GM12878 (cell line): ENCODE measurements around the gene HACD3. TPM values are rescaled to one million over a fixed set of nuclear protein-coding genes. Genes with fewer than 3 reads are reported as not detected.

Experiments used
- BACH1 ChIP-seq: fragments of 450-650 bp; IDR thresholded peaks from 2 replicates; pipeline ENCODE4 v1.6.1; 2017; ENCODE audit warnings: mild to moderate bottlenecking, borderline replicate concordance
- BCL11A ChIP-seq: IDR thresholded peaks from 2 replicates; pipeline ENCODE4 v1.6.1; 2011; ENCODE audit warnings: low read depth, low read length
- BCLAF1 ChIP-seq: fragments of 450-650 bp; IDR thresholded peaks from 2 replicates; pipeline ENCODE4 v1.6.1; 2017; ENCODE audit warnings: antibody characterized with exemption, mild to moderate bottlenecking, moderate library complexity
- BMI1 ChIP-seq: fragments of 450-650 bp; IDR thresholded peaks from 2 replicates; pipeline ENCODE4 v1.6.1; 2016; ENCODE audit warnings: mild to moderate bottlenecking, moderate library complexity, borderline replicate concordance
- BRCA1 ChIP-seq: IDR thresholded peaks from 2 replicates; pipeline ENCODE4 v1.6.1; 2011; ENCODE audit warnings: low read depth, low read length, improper control_type of control experiment
- CBFB ChIP-seq: IDR thresholded peaks from 2 replicates; pipeline ENCODE4 v1.6.1; 2016; ENCODE audit warnings: antibody characterized with exemption, low read depth
- CHD1 ChIP-seq: IDR thresholded peaks from 2 replicates; pipeline ENCODE4 v1.6.1; 2012; ENCODE audit warnings: low read depth, low read length, improper control_type of control experiment
- E4F1 ChIP-seq: fragments of 450-650 bp; IDR thresholded peaks from 2 replicates; pipeline ENCODE4 v1.6.1; 2018; ENCODE audit warnings: borderline replicate concordance, mild to moderate bottlenecking; ENCODE audit not compliant: partially characterized antibody
- ELK1 ChIP-seq: IDR thresholded peaks from 2 replicates; pipeline ENCODE4 v1.6.1; 2012; ENCODE audit warnings: low read depth, low read length, improper control_type of control experiment
- ETV6 ChIP-seq, 2 experiments: fragments of 450-650 bp in 1 of 2; IDR thresholded peaks in 1 of 2; conservative IDR thresholded peaks in 1 of 2; 2 replicates each; pipeline ENCODE4 v1.6.1; 2014; ENCODE audit warnings: antibody characterized with exemption in 1 of 2, borderline replicate concordance in 1 of 2, low read depth in 1 of 2, mild to moderate bottlenecking in 1 of 2, moderate library complexity in 1 of 2
- IKZF2 ChIP-seq, 2 experiments: fragments of 450-650 bp; IDR thresholded peaks; 2 replicates each; pipeline ENCODE4 v1.6.1; 2017; ENCODE audit warnings: mild to moderate bottlenecking in 2 of 2, moderate library complexity in 2 of 2
- NFIC ChIP-seq: IDR thresholded peaks from 2 replicates; pipeline ENCODE4 v1.6.1; 2012; ENCODE audit warnings: low read depth, mild to moderate bottlenecking, inconsistent platforms, low read length, moderate library complexity
- NR2C1 ChIP-seq: fragments of 450-650 bp; IDR thresholded peaks from 2 replicates; pipeline ENCODE4 v1.6.1; 2017; ENCODE audit warnings: antibody characterized with exemption, mild to moderate bottlenecking, moderate library complexity
- PAX5 ChIP-seq: IDR thresholded peaks from 2 replicates; pipeline ENCODE4 v1.6.1; 2011; ENCODE audit warnings: low read depth, low read length, borderline replicate concordance
- PAX8 ChIP-seq: fragments of 450-650 bp; IDR thresholded peaks from 2 replicates; pipeline ENCODE4 v1.6.1; 2017; ENCODE audit warnings: mild to moderate bottlenecking, moderate library complexity
- PKNOX1 ChIP-seq: fragments of 450-650 bp; IDR thresholded peaks from 2 replicates; pipeline ENCODE4 v1.6.1; 2016; ENCODE audit warnings: mild to moderate bottlenecking
- POLR2A ChIP-seq: IDR thresholded peaks from 2 replicates; pipeline ENCODE4 v1.6.1; 2011; ENCODE audit warnings: low read depth, mild to moderate bottlenecking, low read length
- RAD21 ChIP-seq: IDR thresholded peaks from 2 replicates; pipeline ENCODE4 v1.6.1; 2011; ENCODE audit warnings: mild to moderate bottlenecking, low read depth, low read length, moderate library complexity; ENCODE audit not compliant: insufficient read depth
- RBBP5 ChIP-seq: fragments of 200-600 bp; sonication (generic); conservative IDR thresholded peaks from 2 replicates; pipeline ENCODE4 v1.6.1; 2016
- SMAD1 ChIP-seq: fragments of 450-650 bp; IDR thresholded peaks from 2 replicates; pipeline ENCODE4 v1.6.1; 2018; ENCODE audit warnings: mild to moderate bottlenecking, low read depth; ENCODE audit not compliant: partially characterized antibody
- USF1 ChIP-seq: IDR thresholded peaks from 2 replicates; pipeline ENCODE4 v1.6.1; 2011; ENCODE audit warnings: borderline replicate concordance, low read depth, mild to moderate bottlenecking, moderate library complexity, mixed read lengths, low read length; ENCODE audit not compliant: insufficient read depth; ENCODE audit errors: extremely low read length
- ZNF274 ChIP-seq: IDR thresholded peaks from one replicate; pipeline ENCODE4 v1.8.0; 2011; ENCODE audit not compliant: insufficient read length, insufficient read depth
- polyA plus RNA-seq, 11 experiments: library from polyadenylated mRNA; depleted of rRNA in 4 of 11; unstranded in 6 of 11; stranded (reverse) in 5 of 11; fragments of >200 nt; fragmentation: Nextera tagmentation in 4 of 11; fragmentation: Illumina TruSeq in 1 of 11; extraction: Ambion mirVana in 4 of 11; extraction: Trizol in 1 of 11; gene quantifications; 1 replicate in 1 of 11; 2 replicates in 10 of 11; pipeline versions ENCODE4 v1.2.1 to v1.2.3, GENCODE V29; 2011 to 2016; ENCODE audit warnings: inconsistent platforms in 2 of 11, missing spikeins in 2 of 11, low read depth in 1 of 11
- total RNA-seq, 4 experiments: library from RNA; depleted of rRNA in 3 of 4; stranded (reverse); fragments of >200 nt in 3 of 4; fragmentation: Illumina TruSeq in 1 of 4; extraction: Trizol in 1 of 4; gene quantifications; 2 replicates each; pipeline versions ENCODE4 v1.2.1 to v1.2.3, GENCODE V29; 2013 to 2021

HACD3 gene
- total and polyA plus RNA-seq, 10 of the 15 experiments (the other 5 are each of a cell fraction or from before 2014, with no cell fraction given), result 25.9 to 75.8 (median 48.3) TPM

DNA sequence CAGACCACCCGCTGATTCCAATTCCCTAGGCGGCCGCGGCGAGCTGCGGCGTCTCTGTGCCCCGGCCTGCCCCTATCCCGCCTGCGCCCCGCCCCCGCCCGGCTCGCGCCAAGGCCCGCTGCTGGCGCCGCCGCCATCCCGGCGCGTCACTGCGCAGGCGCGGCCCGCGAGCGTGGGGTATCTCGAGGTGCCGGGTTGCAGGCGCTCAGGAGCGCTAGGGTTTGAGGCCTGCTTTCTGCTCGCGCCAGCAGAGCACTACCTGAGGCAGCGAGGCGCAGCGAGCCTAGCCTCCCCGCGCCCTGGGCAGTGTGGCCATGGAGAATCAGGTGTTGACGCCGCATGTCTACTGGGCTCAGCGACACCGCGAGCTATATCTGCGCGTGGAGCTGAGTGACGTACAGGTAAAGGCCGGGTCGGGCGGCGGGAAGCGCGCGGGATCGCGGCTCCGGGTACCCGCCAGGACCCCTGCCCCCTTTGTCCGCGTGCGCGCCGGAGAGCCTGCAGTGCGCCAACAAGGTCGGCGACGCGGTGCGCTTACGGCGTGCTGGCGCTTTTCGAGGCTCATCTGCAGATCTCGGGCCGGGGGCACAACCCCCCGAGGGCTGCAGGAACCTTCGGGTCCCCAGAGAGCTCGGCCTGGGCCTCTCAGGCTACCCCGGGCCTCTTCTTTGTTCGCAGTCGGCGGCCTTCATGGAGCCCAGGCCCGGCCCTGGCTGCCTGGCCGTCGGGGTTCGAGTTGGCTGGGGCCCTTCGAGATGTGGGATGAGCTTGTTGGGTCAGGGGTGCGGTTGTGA is at the start of gene HACD3 (continued):
- no peak for TF ChIP-seq IKZF2 (IDR thresholded peaks at IDR 0.05)
- no peak for TF ChIP-seq ELK1
- TF ChIP-seq RAD21, result no peak
- no peak for TF ChIP-seq PAX8
- TF ChIP-seq SMAD1, result no peak
- peak; percentile 54; the same call in 1 of the 2 replicates for TF ChIP-seq PAX5
- TF ChIP-seq PKNOX1, result peak; percentile 52; the same call in 1 of the 2 replicates
- no peak for TF ChIP-seq ZNF274
- no peak for TF ChIP-seq CBFB
- no peak for TF ChIP-seq BMI1
- TF ChIP-seq NR2C1, result no peak
- no peak for TF ChIP-seq E4F1
- no peak for TF ChIP-seq NFIC
- no peak for TF ChIP-seq USF1
- 0 out of 2 replicates have a peak, but pooled peaks have one; percentile 42 for TF ChIP-seq CHD1
- peak; percentile 72 for TF ChIP-seq BACH1
- TF ChIP-seq BRCA1, result no peak
- no peak for TF ChIP-seq BCLAF1
- TF ChIP-seq ETV6 (conservative IDR thresholded peaks at IDR 0.05 in 1 of 2, IDR thresholded peaks at IDR 0.05 in 1 of 2; ENCODE audit: borderline replicate concordance in 1 of 2, low read depth in 1 of 2), result no peak
- no peak for TF ChIP-seq RBBP5
- peak; percentile 90 for TF ChIP-seq POLR2A
- no peak for TF ChIP-seq BCL11A
